ENCODE measurements around the gene PAX8. TPM values are rescaled to one million over a fixed set of nuclear protein-coding genes. Genes with fewer than 3 reads are reported as not detected.
"Not testable (repeated sequence)": the region's sequence is repeated elsewhere in the genome, so short reads cannot be mapped to it uniquely, and the experiment has no call there.

Gene PAX8
- total RNA-seq, 1 donor from 2014 or later: 56.9 TPM

DNA sequence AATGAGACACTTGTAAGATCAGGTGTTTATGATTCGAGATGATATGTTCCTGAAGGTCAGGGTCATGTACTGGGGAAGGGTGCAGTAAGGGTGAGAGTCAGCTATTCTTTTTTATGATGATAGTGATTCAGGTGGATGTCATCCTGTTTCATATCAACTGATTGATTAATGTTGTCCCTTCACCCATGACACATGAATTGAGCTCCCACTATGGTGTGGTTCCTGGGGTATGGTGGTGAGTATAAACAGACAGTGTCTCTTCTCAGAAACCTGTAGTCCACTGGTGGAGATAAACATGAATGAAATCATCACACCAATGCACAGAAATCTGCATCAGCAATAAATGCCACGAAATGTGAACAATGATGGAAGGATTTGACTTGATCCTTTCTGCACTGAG is 37.4 kb upstream of the PAX8 start:
- no peaks in the 10 kb centered on the region for H3K9me3 Mint-ChIP-seq
- DNase-seq (ENCODE audit: extremely low spot score, unreplicated experiment): no peak
- H3K4me1 Mint-ChIP-seq (ENCODE audit: unreplicated experiment): peaks cover 17% of the 10 kb centered on the region
- H3K27me3 Mint-ChIP-seq: peaks cover 35% of the 10 kb centered on the region
- no peak overlapping the region for H3K4me3 Mint-ChIP-seq
- H3K36me3 Mint-ChIP-seq: no peaks in the 10 kb centered on the region
- TF ChIP-seq, protein P1, sequence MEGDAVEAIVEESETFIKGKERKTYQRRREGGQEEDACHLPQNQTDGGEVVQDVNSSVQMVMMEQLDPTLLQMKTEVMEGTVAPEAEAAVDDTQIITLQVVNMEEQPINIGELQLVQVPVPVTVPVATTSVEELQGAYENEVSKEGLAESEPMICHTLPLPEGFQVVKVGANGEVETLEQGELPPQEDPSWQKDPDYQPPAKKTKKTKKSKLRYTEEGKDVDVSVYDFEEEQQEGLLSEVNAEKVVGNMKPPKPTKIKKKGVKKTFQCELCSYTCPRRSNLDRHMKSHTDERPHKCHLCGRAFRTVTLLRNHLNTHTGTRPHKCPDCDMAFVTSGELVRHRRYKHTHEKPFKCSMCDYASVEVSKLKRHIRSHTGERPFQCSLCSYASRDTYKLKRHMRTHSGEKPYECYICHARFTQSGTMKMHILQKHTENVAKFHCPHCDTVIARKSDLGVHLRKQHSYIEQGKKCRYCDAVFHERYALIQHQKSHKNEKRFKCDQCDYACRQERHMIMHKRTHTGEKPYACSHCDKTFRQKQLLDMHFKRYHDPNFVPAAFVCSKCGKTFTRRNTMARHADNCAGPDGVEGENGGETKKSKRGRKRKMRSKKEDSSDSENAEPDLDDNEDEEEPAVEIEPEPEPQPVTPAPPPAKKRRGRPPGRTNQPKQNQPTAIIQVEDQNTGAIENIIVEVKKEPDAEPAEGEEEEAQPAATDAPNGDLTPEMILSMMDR (conservative IDR thresholded peaks at IDR 0.05): no peak
- H3K27ac Mint-ChIP-seq: no peak overlapping the region

DNA sequence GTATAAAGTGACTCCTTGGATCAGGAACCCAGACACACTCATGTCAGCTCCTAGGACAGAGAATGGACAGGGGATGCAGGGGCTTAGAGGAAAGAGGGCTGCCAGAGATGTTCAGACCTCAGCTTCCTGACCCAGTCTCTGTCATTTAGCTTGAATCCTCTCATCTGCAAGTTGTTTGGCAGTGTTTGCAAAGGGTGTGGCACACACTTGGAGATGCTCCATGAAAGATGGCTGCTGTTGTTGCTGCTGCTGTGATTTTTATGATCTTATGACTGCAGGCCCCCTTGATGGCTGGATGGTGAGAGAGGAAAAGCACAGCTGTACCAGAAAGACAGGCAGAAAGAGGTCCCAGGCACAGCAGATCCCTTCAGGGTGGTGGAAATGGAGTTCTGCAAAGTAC is 35.9 kb upstream of the PAX8 start:
- H3K4me3 Mint-ChIP-seq; H3K9me3 Mint-ChIP-seq; DNase-seq (ENCODE audit: extremely low spot score, unreplicated experiment); H3K27ac Mint-ChIP-seq; H3K36me3 Mint-ChIP-seq: not testable (repeated sequence)
- peaks cover 17% of the 10 kb centered on the region for H3K4me1 Mint-ChIP-seq (ENCODE audit: unreplicated experiment)
- peaks cover 31% of the 10 kb centered on the region for H3K27me3 Mint-ChIP-seq

DNA sequence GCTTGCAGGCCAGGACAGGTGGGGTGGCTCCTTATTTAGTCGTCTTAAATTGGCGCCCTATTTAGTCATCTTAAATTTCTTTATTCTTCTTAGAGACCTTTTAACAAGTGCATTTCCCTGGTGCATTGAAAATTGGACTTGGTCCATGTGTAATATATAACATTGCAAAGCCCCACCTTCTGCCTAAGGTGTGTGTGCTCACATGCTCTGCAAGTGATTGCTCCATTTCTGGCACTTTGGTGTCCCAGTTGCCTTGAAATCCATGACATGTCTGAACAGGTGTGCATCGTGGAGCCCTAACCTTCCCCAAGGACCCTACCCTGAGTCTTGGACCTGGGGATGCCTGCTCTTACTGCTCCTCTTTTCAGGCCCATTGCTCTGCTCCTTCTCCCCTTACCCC is 35.5 kb upstream of the PAX8 start:
- Mint-ChIP-seq H3K27me3 (peaks cover 34% of the 10 kb centered on the region), H3K4me1 (ENCODE audit: unreplicated experiment) (peaks cover 17% of the 10 kb centered on the region)
- not testable (repeated sequence) for H3K9me3 Mint-ChIP-seq; H3K27ac Mint-ChIP-seq; DNase-seq (ENCODE audit: extremely low spot score, unreplicated experiment); H3K4me3 Mint-ChIP-seq; H3K36me3 Mint-ChIP-seq

DNA sequence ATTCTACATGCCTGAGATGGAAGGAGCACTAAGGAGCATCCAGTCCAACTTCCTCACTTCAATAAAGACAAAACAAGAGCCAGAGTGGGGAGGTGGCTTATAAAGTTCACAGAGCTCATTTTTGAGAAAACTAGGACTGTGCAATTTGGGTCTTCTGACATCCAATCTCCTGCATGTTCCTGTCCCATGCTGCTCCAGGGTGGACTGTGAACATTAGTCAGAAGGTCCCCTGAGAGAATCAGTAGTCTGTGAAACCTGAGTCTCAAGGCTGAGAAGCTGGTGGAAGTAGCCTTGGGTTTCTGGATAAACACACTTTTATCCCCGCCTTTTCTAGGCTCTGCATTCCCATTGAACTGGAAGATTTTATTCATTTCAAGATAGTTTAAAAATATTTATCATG is 33.1 kb upstream of the PAX8 start:
- DNase-seq (ENCODE audit: extremely low spot score, unreplicated experiment); H3K36me3 Mint-ChIP-seq; H3K9me3 Mint-ChIP-seq; H3K27ac Mint-ChIP-seq; H3K4me3 Mint-ChIP-seq: not testable (repeated sequence)
- Mint-ChIP-seq H3K4me1 (ENCODE audit: unreplicated experiment) (peaks cover 17% of the 10 kb centered on the region), H3K27me3 (peaks cover 30% of the 10 kb centered on the region)

DNA sequence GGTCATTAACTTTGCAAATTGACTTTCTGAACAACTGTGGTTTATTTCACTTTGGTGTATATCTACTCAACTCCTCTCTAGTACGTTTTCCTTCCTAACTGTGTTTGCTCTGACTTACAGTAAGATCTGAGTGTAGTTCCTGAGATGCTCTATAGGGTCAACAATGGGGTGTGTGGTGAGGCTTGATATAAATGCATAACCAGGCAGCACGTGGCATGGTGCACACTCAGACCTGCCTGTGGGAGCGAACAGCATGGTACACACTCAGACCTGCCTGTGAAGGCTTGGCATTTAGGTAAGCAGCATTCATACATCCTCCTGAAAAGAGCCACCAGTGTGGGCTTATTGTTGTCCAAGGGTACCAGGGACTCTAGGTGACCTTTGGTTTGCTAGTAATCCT is 32.5 kb upstream of the PAX8 start:
- DNase-seq (ENCODE audit: extremely low spot score, unreplicated experiment): not testable (repeated sequence)
- peaks cover 27% of the 10 kb centered on the region for H3K27me3 Mint-ChIP-seq

DNA sequence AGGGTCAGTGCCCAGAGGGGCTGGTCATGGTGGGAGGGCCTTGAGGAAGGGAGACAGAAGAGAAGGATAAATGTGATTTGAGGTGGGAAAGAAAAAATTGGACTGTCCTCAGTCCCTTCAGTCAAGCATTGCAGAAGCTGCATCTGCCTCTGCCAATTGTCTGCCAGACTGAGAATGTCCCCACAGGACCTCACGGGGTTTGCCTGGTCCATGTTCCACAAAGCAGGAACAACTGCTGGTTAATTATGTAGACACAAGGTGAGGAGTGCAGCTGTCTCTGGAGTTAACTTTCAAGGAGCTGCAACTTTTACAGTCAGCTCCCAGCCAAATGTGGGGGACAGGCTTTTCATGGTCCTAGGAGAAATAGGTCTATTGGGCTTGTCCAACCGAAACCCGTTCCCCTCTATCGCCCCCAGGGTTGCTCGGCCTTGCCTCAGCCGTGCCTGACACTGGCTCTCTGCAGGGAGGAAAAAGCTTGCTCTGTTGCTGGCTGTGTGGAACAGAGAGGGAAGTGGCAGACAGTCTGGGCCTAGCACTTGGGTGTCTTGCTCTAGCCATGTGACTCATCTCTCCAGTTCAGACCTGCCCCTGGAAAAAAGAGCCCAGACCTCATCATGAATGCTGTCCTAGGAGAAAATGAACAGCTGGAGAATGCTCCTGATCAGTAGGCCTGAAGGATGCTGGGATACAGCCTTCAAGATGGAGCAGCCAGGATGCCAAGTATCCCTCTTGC is 31.1 kb upstream of the PAX8 start:
- Mint-ChIP-seq H3K4me3 (no peak overlapping the region), H3K36me3 (no peaks in the 10 kb centered on the region), H3K9me3 (no peaks in the 10 kb centered on the region), H3K27me3 (peaks cover 19% of the 10 kb centered on the region), H3K27ac (no peak overlapping the region), H3K4me1 (ENCODE audit: unreplicated experiment) (peaks cover 17% of the 10 kb centered on the region)
- no peak for DNase-seq (ENCODE audit: extremely low spot score, unreplicated experiment)
- TF ChIP-seq, protein P1 (conservative IDR thresholded peaks at IDR 0.05): no peak

More for the DNA sequence above, 32.5 kb upstream of the PAX8 start:
- H3K36me3 Mint-ChIP-seq, H3K9me3 Mint-ChIP-seq, H3K4me3 Mint-ChIP-seq, H3K27ac Mint-ChIP-seq: not testable (repeated sequence)
- H3K4me1 Mint-ChIP-seq (ENCODE audit: unreplicated experiment): peaks cover 17% of the 10 kb centered on the region
- TF ChIP-seq, protein P1 (conservative IDR thresholded peaks at IDR 0.05): peak; percentile 31

DNA sequence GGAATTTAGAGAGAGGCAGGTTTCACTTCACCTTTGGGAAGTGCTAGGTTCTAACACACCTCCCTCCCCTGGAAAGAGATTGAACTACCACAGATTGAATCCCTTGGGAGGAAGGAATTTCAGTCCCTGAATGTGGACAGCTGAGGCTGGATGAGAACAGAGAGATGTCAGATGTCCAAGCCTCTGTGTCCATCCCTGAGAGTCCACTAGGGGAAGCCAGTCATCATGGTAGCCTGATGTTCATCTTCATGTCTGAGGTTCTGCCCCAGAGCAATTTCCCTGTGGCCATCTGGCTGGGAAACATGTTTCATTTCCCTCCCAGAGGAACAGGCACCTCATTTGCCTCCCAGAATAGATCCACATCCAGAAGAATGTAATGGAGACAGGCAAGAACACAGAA is 30.1 kb upstream of the PAX8 start:
- H3K4me3 Mint-ChIP-seq; H3K9me3 Mint-ChIP-seq; DNase-seq (ENCODE audit: extremely low spot score, unreplicated experiment); H3K36me3 Mint-ChIP-seq: not testable (repeated sequence)
- Mint-ChIP-seq H3K27ac (peak overlapping the region; percentile 21), H3K27me3 (peaks cover 19% of the 10 kb centered on the region), H3K4me1 (ENCODE audit: unreplicated experiment) (peaks cover 17% of the 10 kb centered on the region)
- TF ChIP-seq, protein P1 (conservative IDR thresholded peaks at IDR 0.05): peak; percentile 23

DNA sequence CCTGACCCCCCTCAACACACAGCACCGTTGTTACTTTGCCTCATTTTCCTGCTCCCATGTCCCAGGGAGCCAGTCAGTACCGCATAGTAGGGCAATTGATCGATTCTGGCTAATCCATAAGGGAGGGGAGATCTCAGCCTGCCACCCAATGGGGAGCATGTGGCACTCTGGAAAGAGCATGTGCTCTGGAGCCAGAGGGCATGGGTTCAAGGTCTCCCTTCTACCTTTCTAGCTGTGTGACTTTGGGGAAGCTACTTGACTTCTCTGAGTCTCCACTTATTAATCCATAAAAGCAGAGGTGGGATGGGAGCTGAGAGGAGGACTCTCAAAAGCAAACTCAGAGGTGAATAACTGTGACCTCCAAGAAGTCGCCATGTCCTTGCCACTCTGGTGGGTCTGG is 27.5 kb upstream of the PAX8 start:
- H3K27ac Mint-ChIP-seq, H3K36me3 Mint-ChIP-seq, H3K9me3 Mint-ChIP-seq: not testable (repeated sequence)

DNA sequence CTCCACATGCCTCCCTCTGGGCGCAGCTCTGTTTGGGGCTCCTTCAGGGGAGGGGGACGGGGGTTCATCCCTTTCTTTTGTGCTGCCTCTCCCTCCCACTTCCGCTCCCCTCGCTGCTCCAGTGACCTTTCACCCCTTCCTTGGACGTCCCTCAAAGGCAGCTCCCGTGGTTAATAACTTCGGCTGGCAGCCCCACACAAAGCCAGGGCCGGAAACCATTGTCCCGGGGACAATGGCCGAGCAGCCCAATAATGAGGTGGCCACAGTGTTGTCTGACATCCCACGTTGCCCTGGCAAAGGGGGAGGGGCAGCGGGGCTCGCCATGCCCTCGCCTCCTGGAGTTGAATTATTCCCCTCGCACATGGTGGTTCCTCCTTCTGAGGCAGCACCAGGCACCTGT is 27.0 kb upstream of the PAX8 start:
- H3K27ac Mint-ChIP-seq; H3K4me1 Mint-ChIP-seq (ENCODE audit: unreplicated experiment); H3K4me3 Mint-ChIP-seq; H3K36me3 Mint-ChIP-seq; H3K9me3 Mint-ChIP-seq; DNase-seq (ENCODE audit: extremely low spot score, unreplicated experiment): not testable (repeated sequence)
- H3K27me3 Mint-ChIP-seq: peaks cover 18% of the 10 kb centered on the region

More for the DNA sequence above, 27.5 kb upstream of the PAX8 start:
- H3K4me1 Mint-ChIP-seq (ENCODE audit: unreplicated experiment); DNase-seq (ENCODE audit: extremely low spot score, unreplicated experiment); H3K4me3 Mint-ChIP-seq: not testable (repeated sequence)
- peaks cover 18% of the 10 kb centered on the region for H3K27me3 Mint-ChIP-seq
